Thyroid gland (tissue), 4 donors: Measurements from ENCODE around the gene INTS1.

Experiments used
- POLR2A ChIP-seq, 2 donors: fragments of 450-650 bp; IDR thresholded peaks; one replicate each; pipeline ENCODE4 v1.6.1; 2017; ENCODE audit warnings: antibody characterized with exemption in 2 of 2, mild to moderate bottlenecking in 2 of 2, moderate library complexity in 1 of 2
- TF ChIP-seq, protein P1 (sequence below), 6 experiments: fragments of 200-600 bp in 3 of 6; fragments of 450-650 bp in 3 of 6; sonication (generic) in 3 of 6; IDR thresholded peaks; one replicate each; pipeline ENCODE4 v1.5.1; 2016 to 2019; ENCODE audit warnings: antibody characterized with exemption in 6 of 6, mild to moderate bottlenecking in 2 of 6, inconsistent platforms in 1 of 6, moderate library complexity in 1 of 6

DNA sequence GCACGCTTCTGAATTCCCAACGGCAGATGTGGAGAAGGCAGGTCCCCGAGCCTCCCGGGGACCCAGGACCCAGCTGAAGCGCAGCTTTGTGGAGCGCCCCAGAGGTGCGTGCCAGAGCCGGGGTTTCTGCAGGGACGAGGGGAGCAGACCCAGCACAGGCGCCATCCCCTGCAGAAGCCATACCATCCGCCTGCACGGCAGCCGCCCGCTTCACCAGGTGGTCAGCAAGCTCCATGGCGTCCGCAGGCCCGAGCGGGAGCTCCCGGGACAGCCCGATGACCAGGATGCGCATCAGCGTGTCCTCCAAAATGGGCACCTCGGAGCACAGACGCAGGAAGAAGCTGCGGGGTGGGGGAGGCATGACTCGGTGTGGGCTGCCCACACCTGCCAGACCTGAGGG, 10.6 kb downstream of the INTS1 start:
- TF ChIP-seq POLR2A (IDR thresholded peaks at IDR 0.05): no peak
- TF ChIP-seq, protein P1, sequence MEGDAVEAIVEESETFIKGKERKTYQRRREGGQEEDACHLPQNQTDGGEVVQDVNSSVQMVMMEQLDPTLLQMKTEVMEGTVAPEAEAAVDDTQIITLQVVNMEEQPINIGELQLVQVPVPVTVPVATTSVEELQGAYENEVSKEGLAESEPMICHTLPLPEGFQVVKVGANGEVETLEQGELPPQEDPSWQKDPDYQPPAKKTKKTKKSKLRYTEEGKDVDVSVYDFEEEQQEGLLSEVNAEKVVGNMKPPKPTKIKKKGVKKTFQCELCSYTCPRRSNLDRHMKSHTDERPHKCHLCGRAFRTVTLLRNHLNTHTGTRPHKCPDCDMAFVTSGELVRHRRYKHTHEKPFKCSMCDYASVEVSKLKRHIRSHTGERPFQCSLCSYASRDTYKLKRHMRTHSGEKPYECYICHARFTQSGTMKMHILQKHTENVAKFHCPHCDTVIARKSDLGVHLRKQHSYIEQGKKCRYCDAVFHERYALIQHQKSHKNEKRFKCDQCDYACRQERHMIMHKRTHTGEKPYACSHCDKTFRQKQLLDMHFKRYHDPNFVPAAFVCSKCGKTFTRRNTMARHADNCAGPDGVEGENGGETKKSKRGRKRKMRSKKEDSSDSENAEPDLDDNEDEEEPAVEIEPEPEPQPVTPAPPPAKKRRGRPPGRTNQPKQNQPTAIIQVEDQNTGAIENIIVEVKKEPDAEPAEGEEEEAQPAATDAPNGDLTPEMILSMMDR (IDR thresholded peaks at IDR 0.05): no peak
